H1 (cell line): ENCODE data around the gene NLRP7.
A peak's percentile ranks its signal among the peaks of the same experiment; 100 is the strongest.
"Not testable (repeated sequence)": the region's sequence is repeated elsewhere in the genome, so short reads cannot be mapped to it uniquely, and the experiment has no call there.

Experiments used
- BCL11A ChIP-seq, 2 experiments: IDR thresholded peaks; one replicate each; pipeline ENCODE4 v1.6.1; 2011; ENCODE audit warnings: low read depth in 2 of 2, low read length in 2 of 2, mild to moderate bottlenecking in 2 of 2
- CREB1 ChIP-seq: IDR thresholded peaks from 2 replicates; pipeline ENCODE4 v1.6.1; 2012; ENCODE audit warnings: inconsistent platforms
- NANOG ChIP-seq: IDR thresholded peaks from 2 replicates; pipeline ENCODE4 v1.6.1; 2011; ENCODE audit warnings: low read length, low read depth, mild to moderate bottlenecking, inconsistent platforms; ENCODE audit not compliant: insufficient read depth, poor library complexity, severe bottlenecking
- POLR2AphosphoS5 ChIP-seq: IDR thresholded peaks from 2 replicates; pipeline ENCODE4 v1.6.1; 2011; ENCODE audit warnings: low read depth, low read length
- SIN3A ChIP-seq, 2 experiments: IDR thresholded peaks in 1 of 2; conservative IDR thresholded peaks in 1 of 2; 2 replicates each; pipeline ENCODE4 v1.6.1; 2011 to 2012; ENCODE audit warnings: low read length in 2 of 2, improper control_type of control experiment in 1 of 2, low read depth in 1 of 2, mild to moderate bottlenecking in 1 of 2
- SP4 ChIP-seq: IDR thresholded peaks from 2 replicates; pipeline ENCODE4 v1.6.1; 2012; ENCODE audit warnings: low read length, inconsistent platforms
- TAF1 ChIP-seq: IDR thresholded peaks from 2 replicates; pipeline ENCODE4 v1.6.1; 2011; ENCODE audit warnings: mild to moderate bottlenecking, low read depth, low read length
- TF ChIP-seq, protein P1 (sequence below), 3 experiments: IDR thresholded peaks; 1 replicate in 2 of 3; 2 replicates in 1 of 3; pipeline versions ENCODE4 v1.5.1 to v1.6.1; 2011; ENCODE audit warnings: low read length in 3 of 3, mild to moderate bottlenecking in 3 of 3, inconsistent platforms in 2 of 3, low read depth in 1 of 3, moderate library complexity in 1 of 3; ENCODE audit not compliant: insufficient read depth in 1 of 3; ENCODE audit errors: control extremely low read depth in 1 of 3
- TF ChIP-seq, protein P2 (sequence below): IDR thresholded peaks from 2 replicates; pipeline ENCODE4 v1.6.1; 2011; ENCODE audit warnings: low read length, improper control_type of control experiment

DNA sequence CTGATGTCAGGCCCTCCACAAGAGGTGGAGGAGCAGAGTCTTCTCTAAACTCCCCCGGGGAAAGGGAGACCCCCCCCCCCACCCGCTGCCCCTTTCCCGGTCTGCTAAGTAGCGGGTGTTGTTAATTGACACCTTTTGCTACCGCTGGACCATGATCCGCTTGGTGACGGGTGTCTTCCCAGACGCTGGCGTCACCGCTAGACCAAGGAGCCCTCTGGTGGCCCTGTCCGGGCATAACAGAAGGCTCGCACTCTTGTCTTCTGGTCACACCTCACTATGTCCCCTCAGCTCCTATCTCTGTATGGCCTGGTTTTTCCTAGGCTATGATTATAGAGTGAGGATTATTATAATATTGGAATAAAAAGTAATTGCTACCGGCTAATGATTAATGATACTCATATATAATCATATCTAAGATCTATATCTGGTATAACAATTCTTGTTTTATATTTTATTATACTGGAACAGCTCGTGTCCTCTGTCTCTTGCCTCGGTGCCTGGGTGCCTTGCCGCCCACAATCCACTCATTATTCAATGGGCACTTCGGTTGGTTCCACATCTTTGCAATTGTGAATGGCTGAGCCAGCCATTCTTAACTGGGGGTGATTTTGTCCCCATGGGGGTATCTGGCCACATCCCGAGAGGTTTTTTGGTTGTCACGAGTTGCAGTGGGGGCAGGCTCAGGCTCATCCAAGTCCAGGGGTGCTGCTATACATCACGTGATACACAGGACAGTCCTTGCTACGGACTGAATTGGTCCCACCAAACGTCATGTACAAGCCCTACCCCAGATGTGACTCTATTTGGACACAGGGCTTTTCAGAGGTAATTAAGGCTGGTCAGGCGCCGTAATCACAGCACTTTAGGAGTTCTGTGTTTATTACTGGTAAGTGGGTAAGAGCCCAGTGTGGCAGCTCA is 27.4 kb downstream of the NLRP7 start:
- TF ChIP-seq, protein P1, sequence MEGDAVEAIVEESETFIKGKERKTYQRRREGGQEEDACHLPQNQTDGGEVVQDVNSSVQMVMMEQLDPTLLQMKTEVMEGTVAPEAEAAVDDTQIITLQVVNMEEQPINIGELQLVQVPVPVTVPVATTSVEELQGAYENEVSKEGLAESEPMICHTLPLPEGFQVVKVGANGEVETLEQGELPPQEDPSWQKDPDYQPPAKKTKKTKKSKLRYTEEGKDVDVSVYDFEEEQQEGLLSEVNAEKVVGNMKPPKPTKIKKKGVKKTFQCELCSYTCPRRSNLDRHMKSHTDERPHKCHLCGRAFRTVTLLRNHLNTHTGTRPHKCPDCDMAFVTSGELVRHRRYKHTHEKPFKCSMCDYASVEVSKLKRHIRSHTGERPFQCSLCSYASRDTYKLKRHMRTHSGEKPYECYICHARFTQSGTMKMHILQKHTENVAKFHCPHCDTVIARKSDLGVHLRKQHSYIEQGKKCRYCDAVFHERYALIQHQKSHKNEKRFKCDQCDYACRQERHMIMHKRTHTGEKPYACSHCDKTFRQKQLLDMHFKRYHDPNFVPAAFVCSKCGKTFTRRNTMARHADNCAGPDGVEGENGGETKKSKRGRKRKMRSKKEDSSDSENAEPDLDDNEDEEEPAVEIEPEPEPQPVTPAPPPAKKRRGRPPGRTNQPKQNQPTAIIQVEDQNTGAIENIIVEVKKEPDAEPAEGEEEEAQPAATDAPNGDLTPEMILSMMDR (IDR thresholded peaks at IDR 0.05; ENCODE audit: control extremely low read depth in 1 of 3, insufficient read depth in 1 of 3, low read depth in 1 of 3, low read length in 3 of 3), result peak in 1 of 3 experiments; percentile 24; a peak in 2 of 4 replicates
- not testable (repeated sequence) for TF ChIP-seq SP4; SIN3A (conservative IDR thresholded peaks at IDR 0.05 in 1 of 2, IDR thresholded peaks at IDR 0.05 in 1 of 2; ENCODE audit: low read depth in 1 of 2, low read length in 2 of 2); POLR2AphosphoS5; BCL11A (IDR thresholded peaks at IDR 0.05; ENCODE audit: low read depth in 2 of 2, low read length in 2 of 2); TAF1; NANOG; CREB1
- TF ChIP-seq, protein P2, sequence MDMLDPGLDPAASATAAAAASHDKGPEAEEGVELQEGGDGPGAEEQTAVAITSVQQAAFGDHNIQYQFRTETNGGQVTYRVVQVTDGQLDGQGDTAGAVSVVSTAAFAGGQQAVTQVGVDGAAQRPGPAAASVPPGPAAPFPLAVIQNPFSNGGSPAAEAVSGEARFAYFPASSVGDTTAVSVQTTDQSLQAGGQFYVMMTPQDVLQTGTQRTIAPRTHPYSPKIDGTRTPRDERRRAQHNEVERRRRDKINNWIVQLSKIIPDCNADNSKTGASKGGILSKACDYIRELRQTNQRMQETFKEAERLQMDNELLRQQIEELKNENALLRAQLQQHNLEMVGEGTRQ, result not testable (repeated sequence)
